SK-N-SH (cell line): ENCODE measurements around the gene TTC7B. TPM values are rescaled to one million over a fixed set of nuclear protein-coding genes. Genes with fewer than 3 reads are reported as not detected.

Experiments used
- CTCF ChIA-PET: fragments of 300-600, 350-600 bp; formaldehyde crosslinking; extraction: SDS; loops from one replicate; lab custom pipeline; 2021; lab: Yijun Ruan, JAX
- POLR2A ChIA-PET: fragments of 350-600 bp; sonication (Branson Sonifier 250); formaldehyde crosslinking; extraction: SDS; loops from one replicate; lab custom pipeline; 2020; ENCODE audit warnings: antibody characterized with exemption, inconsistent platforms; lab: Yijun Ruan, JAX
- DNase-seq: peaks from one replicate; pipeline ENCODE4 v3.0.0; 2012
- H2AFZ ChIP-seq: fragments of 200-600 bp; sonication (generic); 2 replicates; pipeline ENCODE4 v1.8.1; 2016; ENCODE audit warnings: antibody characterized with exemption, mild to moderate bottlenecking, low read depth
- H3F3A ChIP-seq: fragments of 200-600 bp; sonication (generic); replicated peaks from 2 replicates; pipeline ENCODE3; 2016; ENCODE audit warnings: antibody characterized with exemption, mild to moderate bottlenecking; ENCODE audit not compliant: insufficient read depth
- H3K27ac ChIP-seq, 2 experiments: fragments of 200-500 bp in 1 of 2; fragments of 200-600 bp in 1 of 2; sonication (Bioruptor generic) in 1 of 2; sonication (generic), shearing (Covaris generic) in 1 of 2; 2 replicates each; pipeline versions ENCODE4 v1.5.1 to v1.6.1; 2014 to 2016; ENCODE audit warnings: low read depth in 2 of 2, inconsistent platforms in 1 of 2, low read length in 1 of 2, mild to moderate bottlenecking in 1 of 2, mixed read lengths in 1 of 2
- H3K27me3 ChIP-seq: fragments of 200-600 bp; sonication (generic), shearing (Covaris generic); 2 replicates; pipeline ENCODE4 v1.6.1; 2016; ENCODE audit warnings: mixed run types; ENCODE audit not compliant: insufficient read depth
- H3K36me3 ChIP-seq, 2 experiments: fragments of 200-500 bp in 1 of 2; fragments of 200-600 bp in 1 of 2; sonication (Bioruptor generic) in 1 of 2; sonication (generic) in 1 of 2; replicated peaks in 1 of 2; 2 replicates each; pipeline versions ENCODE3 to v1.5.1; 2014 to 2016; ENCODE audit warnings: low read length in 1 of 2, mild to moderate bottlenecking in 1 of 2; ENCODE audit not compliant: insufficient read depth in 2 of 2, control insufficient read depth in 1 of 2
- H3K4me1 ChIP-seq, 2 experiments: fragments of 200-500 bp in 1 of 2; fragments of 200-600 bp in 1 of 2; sonication (Bioruptor generic) in 1 of 2; sonication (generic), shearing (Covaris generic) in 1 of 2; 2 replicates each; pipeline versions ENCODE4 v1.5.1 to v1.6.1; 2014 to 2016; ENCODE audit warnings: low read depth in 1 of 2, low read length in 1 of 2, mixed run types in 1 of 2; ENCODE audit not compliant: insufficient read depth in 2 of 2, control insufficient read depth in 1 of 2
- H3K4me2 ChIP-seq: fragments of 200-600 bp; sonication (generic), shearing (Covaris generic); 2 replicates; pipeline ENCODE4 v1.6.1; 2017; ENCODE audit warnings: mixed run types
- H3K4me3 ChIP-seq, 2 experiments: fragments of 200-500 bp in 1 of 2; fragments of 200-600 bp in 1 of 2; sonication (Bioruptor generic) in 1 of 2; sonication (generic), shearing (Covaris generic) in 1 of 2; 2 replicates each; pipeline versions ENCODE4 v1.5.1 to v1.8.1; 2014 to 2016; ENCODE audit warnings: low read depth in 2 of 2, inconsistent platforms in 1 of 2, low read length in 1 of 2, mild to moderate bottlenecking in 1 of 2, mixed read lengths in 1 of 2, moderate library complexity in 1 of 2
- H3K79me2 ChIP-seq: fragments of 200-600 bp; sonication (generic); 2 replicates; pipeline ENCODE4 v1.8.1; 2017; ENCODE audit warnings: mild to moderate bottlenecking; ENCODE audit not compliant: insufficient read depth
- H3K9ac ChIP-seq: fragments of 200-600 bp; sonication (generic); 2 replicates; pipeline ENCODE4 v1.6.1; 2017; ENCODE audit warnings: mixed run types
- H3K9me2 ChIP-seq: fragments of 200-600 bp; sonication (generic); 2 replicates; pipeline ENCODE4 v1.6.1; 2017; ENCODE audit warnings: mixed run types
- H3K9me3 ChIP-seq: fragments of 200-600 bp; sonication (generic); 2 replicates; pipeline ENCODE4 v1.6.1; 2017; ENCODE audit warnings: mixed run types, mild to moderate bottlenecking, moderate library complexity
- H4K20me1 ChIP-seq: fragments of 200-600 bp; sonication (generic); 2 replicates; pipeline ENCODE4 v1.6.1; 2017; ENCODE audit warnings: mild to moderate bottlenecking, mixed run types; ENCODE audit not compliant: insufficient read depth
- EP300 ChIP-seq, 2 experiments: IDR thresholded peaks; 2 replicates each; pipeline versions ENCODE4 v1.4.0 to v1.6.1; 2012; ENCODE audit warnings: borderline replicate concordance in 1 of 2, low read depth in 1 of 2, low read length in 1 of 2
- FOSL2 ChIP-seq: IDR thresholded peaks from 2 replicates; pipeline ENCODE4 v1.4.0; 2012; ENCODE audit warnings: low read depth, mild to moderate bottlenecking, moderate library complexity, borderline replicate concordance
- FOXJ3 ChIP-seq: sonication (generic); formaldehyde crosslinking; IDR thresholded peaks from 2 replicates; pipeline ENCODE4 v1.5.1; 2020; ENCODE audit warnings: mild to moderate bottlenecking, missing genetic modification reagents
- FOXM1 ChIP-seq: IDR thresholded peaks from 2 replicates; pipeline ENCODE4 v1.4.0; 2012; ENCODE audit warnings: low read depth, mild to moderate bottlenecking
- GABPA ChIP-seq: IDR thresholded peaks from 2 replicates; pipeline ENCODE4 v1.4.0; 2012; ENCODE audit warnings: low read depth, mild to moderate bottlenecking
- GATA2 ChIP-seq: sonication (generic); formaldehyde crosslinking; IDR thresholded peaks from 2 replicates; pipeline ENCODE4 v1.5.0; 2020; ENCODE audit warnings: mild to moderate bottlenecking, missing genetic modification reagents
- MEF2A ChIP-seq: IDR thresholded peaks from 2 replicates; pipeline ENCODE4 v1.4.0; 2012; ENCODE audit warnings: low read depth, borderline replicate concordance
- MXI1 ChIP-seq: IDR thresholded peaks from 2 replicates; pipeline ENCODE4 v1.6.1; 2012; ENCODE audit warnings: mild to moderate bottlenecking, low read depth, low read length, improper control_type of control experiment
- NRF1 ChIP-seq: IDR thresholded peaks from 2 replicates; pipeline ENCODE4 v1.6.1; 2012; ENCODE audit warnings: low read depth, mild to moderate bottlenecking, low read length
- POLR2AphosphoS5 ChIP-seq: IDR thresholded peaks from 2 replicates; pipeline ENCODE4 v1.6.1; 2012; ENCODE audit warnings: low read depth, low read length
- RAD21 ChIP-seq: IDR thresholded peaks from 2 replicates; pipeline ENCODE4 v1.6.1; 2012; ENCODE audit warnings: mild to moderate bottlenecking, low read length
- RCOR1 ChIP-seq: fragments of 150-350 bp; IDR thresholded peaks from 2 replicates; pipeline ENCODE4 v1.6.1; 2017; ENCODE audit warnings: antibody characterized with exemption, low read length
- SIN3A ChIP-seq: IDR thresholded peaks from 2 replicates; pipeline ENCODE4 v1.6.1; 2012; ENCODE audit warnings: low read depth, mild to moderate bottlenecking, low read length, moderate library complexity, borderline replicate concordance
- SMC3 ChIP-seq: IDR thresholded peaks from 2 replicates; pipeline ENCODE4 v1.6.1; 2012; ENCODE audit warnings: low read depth, low read length, improper control_type of control experiment
- YY1 ChIP-seq: IDR thresholded peaks from 2 replicates; pipeline ENCODE4 v1.4.0; 2012; ENCODE audit warnings: low read depth, mild to moderate bottlenecking
- WGBS: methylation state at CpG from one replicate; pipeline ENCODE4 v1.1.6; 2017; ENCODE audit warnings: low lambda C conversion rate; 5-methylcytosine and 5-hydroxymethylcytosine counted together
- polyA plus RNA-seq, 3 experiments: library from polyadenylated mRNA; depleted of rRNA; stranded (reverse); fragments of >200 nt; gene quantifications; 2 replicates each; pipeline ENCODE4 v1.2.3, GENCODE V29; 2012
- TF ChIP-seq, protein P1 (sequence below): fragments of 150-350 bp; IDR thresholded peaks from 2 replicates; pipeline ENCODE4 v1.6.1; 2017; ENCODE audit warnings: antibody characterized with exemption, low read length, low read depth, borderline replicate concordance
- TF ChIP-seq, protein P2 (sequence below): IDR thresholded peaks from 2 replicates; pipeline ENCODE4 v1.4.0; 2012; ENCODE audit warnings: low read depth
- TF ChIP-seq, protein P3 (sequence below): IDR thresholded peaks from 2 replicates; pipeline ENCODE4 v1.4.0; 2012; ENCODE audit warnings: low read depth, borderline replicate concordance
- TF ChIP-seq, protein P4 (sequence below): fragments of 200-600 bp; sonication (generic); IDR thresholded peaks from 2 replicates; pipeline ENCODE4 v1.6.1; 2017; ENCODE audit warnings: antibody characterized with exemption, mild to moderate bottlenecking, moderate library complexity

TTC7B gene
- polyA plus RNA-seq, 1 of the 3 experiments (the other 2 are of a cell fraction): 43.1 TPM

- Histone ChIP-seq H3K9me2 (no peaks in the 10 kb centered on the region), H4K20me1 (no peaks in the 10 kb centered on the region), H3F3A (peaks cover 4% of the 10 kb centered on the region), H3K9ac (no peak overlapping the region), H3K4me1 (peaks cover 21 to 25% of the 10 kb centered on the region in 2 experiments; a peak in 3 of 4 replicates), H3K36me3 (peaks cover 0 to 2% of the 10 kb centered on the region in 2 experiments), H3K79me2 (no peaks in the 10 kb centered on the region), H3K27me3 (no peaks in the 10 kb centered on the region), H2AFZ (no peak overlapping the region), H3K9me3 (no peaks in the 10 kb centered on the region), H3K4me2 (no peak overlapping the region), H3K27ac (no peak overlapping the region; a peak in 1 of 4 replicates), H3K4me3 (no peak overlapping the region)
- CTCF ChIA-PET: interaction anchor here (1.2 to 6.4 kb wide), 3 partner anchors 57 to 399 kb away, joined by 3 to 146 read pairs (median 51); no protein-coding TSS in a partner anchor
- no peak for TF ChIP-seq FOXM1
- no peak for TF ChIP-seq EP300 (IDR thresholded peaks at IDR 0.05; ENCODE audit: borderline replicate concordance in 1 of 2, low read depth in 1 of 2, low read length in 1 of 2)
- TF ChIP-seq SMC3: no peak
- no peak for TF ChIP-seq YY1
- TF ChIP-seq GABPA: no peak
- TF ChIP-seq NRF1: no peak
- no peak for TF ChIP-seq MXI1
- TF ChIP-seq, protein P1, sequence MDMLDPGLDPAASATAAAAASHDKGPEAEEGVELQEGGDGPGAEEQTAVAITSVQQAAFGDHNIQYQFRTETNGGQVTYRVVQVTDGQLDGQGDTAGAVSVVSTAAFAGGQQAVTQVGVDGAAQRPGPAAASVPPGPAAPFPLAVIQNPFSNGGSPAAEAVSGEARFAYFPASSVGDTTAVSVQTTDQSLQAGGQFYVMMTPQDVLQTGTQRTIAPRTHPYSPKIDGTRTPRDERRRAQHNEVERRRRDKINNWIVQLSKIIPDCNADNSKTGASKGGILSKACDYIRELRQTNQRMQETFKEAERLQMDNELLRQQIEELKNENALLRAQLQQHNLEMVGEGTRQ: no peak
- TF ChIP-seq, protein P2, sequence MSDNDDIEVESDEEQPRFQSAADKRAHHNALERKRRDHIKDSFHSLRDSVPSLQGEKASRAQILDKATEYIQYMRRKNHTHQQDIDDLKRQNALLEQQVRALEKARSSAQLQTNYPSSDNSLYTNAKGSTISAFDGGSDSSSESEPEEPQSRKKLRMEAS: no peak
- TF ChIP-seq FOSL2: no peak
- no peak for TF ChIP-seq RAD21
- TF ChIP-seq, all 33 proteins: peak for 0
- 92% methylated on average over 15 of the region's 16 CpGs for WGBS
- POLR2A ChIA-PET: no interaction called here
- no peak for DNase-seq
Measured at GRCh38 chr14:90700933-90701776, 115.1 kb downstream of the TTC7B start.

DNA sequence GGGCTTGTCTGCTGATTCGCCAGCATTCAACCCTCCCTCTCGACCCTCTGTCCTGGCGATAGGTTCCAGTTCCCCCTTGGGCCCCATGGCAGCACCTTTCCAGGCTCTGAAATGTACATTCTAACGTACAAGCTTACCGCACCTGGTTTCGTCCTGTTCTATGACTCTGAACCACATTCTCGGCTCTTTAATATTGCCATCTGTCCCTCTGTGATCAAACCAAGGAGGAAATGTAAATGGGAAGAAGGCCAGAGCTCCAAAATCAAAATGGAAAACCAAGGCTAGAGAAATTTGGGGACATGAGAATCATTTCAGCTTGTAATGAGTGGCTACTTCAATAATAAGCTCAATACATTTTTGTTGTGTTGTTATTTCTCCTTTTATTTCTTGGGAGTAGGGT, 117.2 kb downstream of the TTC7B start:
- ChIA-PET CTCF (interaction anchor here (0.8 to 6.4 kb wide), 14 partner anchors 16 to 397 kb away, joined by 3 to 146 read pairs (median 8); no protein-coding TSS in a partner anchor), POLR2A (interaction anchor here (0.9 to 4.0 kb wide), 4 partner anchors 19 to 317 kb away, joined by 3 to 25 read pairs (median 4); no protein-coding TSS in a partner anchor)
- Histone ChIP-seq H3F3A (peaks cover 6% of the 10 kb centered on the region), H3K27me3 (no peaks in the 10 kb centered on the region), H3K4me2 (no peak overlapping the region), H3K4me1 (peaks cover 21 to 28% of the 10 kb centered on the region in 2 experiments; a peak in 3 of 4 replicates), H3K9me3 (no peaks in the 10 kb centered on the region), H3K27ac (peak overlapping the region in 1 of 2 experiments; percentile 65; a peak in 3 of 4 replicates), H4K20me1 (no peaks in the 10 kb centered on the region), H3K79me2 (no peaks in the 10 kb centered on the region), H2AFZ (no peak overlapping the region), H3K9ac (no peak overlapping the region), H3K36me3 (peaks cover 0 to 2% of the 10 kb centered on the region in 2 experiments), H3K9me2 (no peaks in the 10 kb centered on the region), H3K4me3 (no peak overlapping the region)
- 88% methylated on average over 7 of the region's 7 CpGs for WGBS
- DNase-seq: no peak
- TF ChIP-seq FOXM1 (no peak), FOXJ3 (no peak), NRF1 (no peak), POLR2AphosphoS5 (no peak), MEF2A (no peak), FOSL2 (no peak), RCOR1 (no peak), RAD21 (no peak), GATA2 (no peak), SIN3A (no peak)
- TF ChIP-seq, protein P2: no peak
- TF ChIP-seq, protein P3, sequence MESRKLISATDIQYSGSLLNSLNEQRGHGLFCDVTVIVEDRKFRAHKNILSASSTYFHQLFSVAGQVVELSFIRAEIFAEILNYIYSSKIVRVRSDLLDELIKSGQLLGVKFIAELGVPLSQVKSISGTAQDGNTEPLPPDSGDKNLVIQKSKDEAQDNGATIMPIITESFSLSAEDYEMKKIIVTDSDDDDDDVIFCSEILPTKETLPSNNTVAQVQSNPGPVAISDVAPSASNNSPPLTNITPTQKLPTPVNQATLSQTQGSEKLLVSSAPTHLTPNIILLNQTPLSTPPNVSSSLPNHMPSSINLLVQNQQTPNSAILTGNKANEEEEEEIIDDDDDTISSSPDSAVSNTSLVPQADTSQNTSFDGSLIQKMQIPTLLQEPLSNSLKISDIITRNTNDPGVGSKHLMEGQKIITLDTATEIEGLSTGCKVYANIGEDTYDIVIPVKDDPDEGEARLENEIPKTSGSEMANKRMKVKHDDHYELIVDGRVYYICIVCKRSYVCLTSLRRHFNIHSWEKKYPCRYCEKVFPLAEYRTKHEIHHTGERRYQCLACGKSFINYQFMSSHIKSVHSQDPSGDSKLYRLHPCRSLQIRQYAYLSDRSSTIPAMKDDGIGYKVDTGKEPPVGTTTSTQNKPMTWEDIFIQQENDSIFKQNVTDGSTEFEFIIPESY: no peak
- TF ChIP-seq, protein P4, sequence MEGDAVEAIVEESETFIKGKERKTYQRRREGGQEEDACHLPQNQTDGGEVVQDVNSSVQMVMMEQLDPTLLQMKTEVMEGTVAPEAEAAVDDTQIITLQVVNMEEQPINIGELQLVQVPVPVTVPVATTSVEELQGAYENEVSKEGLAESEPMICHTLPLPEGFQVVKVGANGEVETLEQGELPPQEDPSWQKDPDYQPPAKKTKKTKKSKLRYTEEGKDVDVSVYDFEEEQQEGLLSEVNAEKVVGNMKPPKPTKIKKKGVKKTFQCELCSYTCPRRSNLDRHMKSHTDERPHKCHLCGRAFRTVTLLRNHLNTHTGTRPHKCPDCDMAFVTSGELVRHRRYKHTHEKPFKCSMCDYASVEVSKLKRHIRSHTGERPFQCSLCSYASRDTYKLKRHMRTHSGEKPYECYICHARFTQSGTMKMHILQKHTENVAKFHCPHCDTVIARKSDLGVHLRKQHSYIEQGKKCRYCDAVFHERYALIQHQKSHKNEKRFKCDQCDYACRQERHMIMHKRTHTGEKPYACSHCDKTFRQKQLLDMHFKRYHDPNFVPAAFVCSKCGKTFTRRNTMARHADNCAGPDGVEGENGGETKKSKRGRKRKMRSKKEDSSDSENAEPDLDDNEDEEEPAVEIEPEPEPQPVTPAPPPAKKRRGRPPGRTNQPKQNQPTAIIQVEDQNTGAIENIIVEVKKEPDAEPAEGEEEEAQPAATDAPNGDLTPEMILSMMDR: no peak
